Lower leg skin (tissue), 4 donors: ENCODE measurements around the gene CCL25. TPM values are rescaled to one million over a fixed set of nuclear protein-coding genes. Genes with fewer than 3 reads are reported as not detected.

Experiments
- DNase-seq, 2 donors: peaks; one replicate each; pipeline ENCODE4 v3.0.0-alpha.2; 2019; ENCODE audit warnings: low spot score in 2 of 2
- H3K4me3 ChIP-seq: fragments of 200-600 bp; sonication (generic); 2 replicates; pipeline ENCODE4 v1.5.1; 2017; ENCODE audit warnings: mild to moderate bottlenecking, low read depth; ENCODE audit not compliant: poor library complexity, severe bottlenecking
- CTCF ChIP-seq, 3 donors: fragments of 450-650 bp; IDR thresholded peaks; one replicate each; pipeline ENCODE4 v1.5.1; 2016; ENCODE audit warnings: antibody characterized with exemption in 3 of 3, mild to moderate bottlenecking in 3 of 3, moderate library complexity in 2 of 3
- POLR2A ChIP-seq, 2 donors: fragments of 450-650 bp; IDR thresholded peaks; one replicate each; pipeline ENCODE4 v1.6.1; 2016 to 2017; ENCODE audit warnings: antibody characterized with exemption in 2 of 2, mild to moderate bottlenecking in 1 of 2, moderate library complexity in 1 of 2
- WGBS, 2 donors: methylation state at CpG; one replicate each; pipeline ENCODE4 v1.1.5; 2018; 5-methylcytosine and 5-hydroxymethylcytosine counted together
- intact Hi-C: fragments of 100-400 bp; cut with DNase I; formaldehyde crosslinking; loops from one replicate; pipeline ENCODE4 v1.15.0; 2023; ENCODE audit warnings: low total_unique reads
- total RNA-seq, 4 donors: library from RNA; depleted of rRNA; stranded (reverse); fragments of >200 nt; gene quantifications; one replicate each; pipeline ENCODE4 v1.1.0, GENCODE V29; 2016

Gene CCL25
- total RNA-seq, 4 donors from 2014 or later, result 0.81 TPM; not detected in 3

GRCh38 chr19:8075158-8076074 lies 22.9 kb downstream of the CCL25 start:
- intact Hi-C loops, result no loop called here
- no peak overlapping the region for H3K4me3 ChIP-seq
- WGBS, 2 donors, result 77 to 78% methylated on average over 8 to 12 of the region's 13 CpGs
- no peak for DNase-seq
- TF ChIP-seq CTCF (IDR thresholded peaks at IDR 0.05) (no peak), POLR2A (IDR thresholded peaks at IDR 0.05) (no peak)

- intact Hi-C loops, result no loop called here
- 91 to 92% methylated on average over 6 of the region's 6 CpGs for WGBS, 2 donors
- TF ChIP-seq POLR2A (IDR thresholded peaks at IDR 0.05) (no peak), CTCF (IDR thresholded peaks at IDR 0.05) (no peak)
- no peak overlapping the region for H3K4me3 ChIP-seq
- no peak for DNase-seq
Observed at GRCh38 chr19:8079988-8080387, 27.4 kb downstream of the CCL25 start.

GRCh38 chr19:8080832-8081231 lies 28.3 kb downstream of the CCL25 start:
- no peak for DNase-seq
- no peak for TF ChIP-seq CTCF (IDR thresholded peaks at IDR 0.05)
- no peak for TF ChIP-seq POLR2A (IDR thresholded peaks at IDR 0.05)
- H3K4me3 ChIP-seq, result no peak overlapping the region
- intact Hi-C loops, result no loop called here
- WGBS, 2 donors, result 88 to 91% methylated on average over 12 of the region's 12 CpGs

GRCh38 chr19:8081569-8082550 lies 29.3 kb downstream of the CCL25 start:
- no peak overlapping the region for H3K4me3 ChIP-seq
- TF ChIP-seq POLR2A (IDR thresholded peaks at IDR 0.05), result no peak
- no peak for TF ChIP-seq CTCF (IDR thresholded peaks at IDR 0.05)
- DNase-seq, result no peak
- 84 to 85% methylated on average over 11 of the region's 11 CpGs for WGBS, 2 donors
- intact Hi-C loops, result no loop called here

GRCh38 chr19:8083141-8083540 lies 30.6 kb downstream of the CCL25 start:
- WGBS, 2 donors, result 87 to 88% methylated on average over 12 of the region's 12 CpGs
- intact Hi-C loops, result no loop called here
- TF ChIP-seq POLR2A (IDR thresholded peaks at IDR 0.05) (no peak), CTCF (IDR thresholded peaks at IDR 0.05) (no peak)

More at GRCh38 chr19:8083141-8083540, 30.6 kb downstream of the CCL25 start:
- no peak overlapping the region for H3K4me3 ChIP-seq
- no peak for DNase-seq
